ENCODE data around the gene IL32. TPM values are rescaled to one million over a fixed set of nuclear protein-coding genes. Genes with fewer than 3 reads are reported as not detected.

Gene IL32
- total and polyA plus RNA-seq, 2 donors (not counting 1 experiment from before 2014, with no cell fraction given), result 2.0 to 2.3 TPM

- Histone ChIP-seq H3K9ac (ENCODE audit: low read length) (peak overlapping the region; percentile 34), H3K36me3 (replicated peaks in 1 of 2; ENCODE audit: control extremely low read depth in 1 of 2, control insufficient read depth in 1 of 2, extremely low read depth in 1 of 2, insufficient read depth in 2 of 2, low read length in 1 of 2) (no peaks in the 10 kb centered on the region), H3K27ac (ENCODE audit: low read length in 2 of 2) (no peak overlapping the region), H2AFZ (ENCODE audit: insufficient read depth, low read depth, low read length, poor library complexity, severe bottlenecking) (peak overlapping the region; percentile 81), H3K4me3 (ENCODE audit: control extremely low read depth in 1 of 5, extremely low read depth in 1 of 5, insufficient read depth in 1 of 5, low read depth in 2 of 5, low read length in 4 of 5) (peak overlapping the region in 3 of 5 experiments; percentile 32 to 56 (median 47)), H3K79me2 (ENCODE audit: control insufficient read depth, insufficient read depth, low read length) (no peaks in the 10 kb centered on the region), H3K4me2 (replicated peaks; ENCODE audit: low read depth, low read length, poor library complexity, severe bottlenecking) (peak overlapping the region; percentile 63), H3K9me3 (ENCODE audit: control extremely low read depth in 1 of 3, control insufficient read depth in 2 of 3, insufficient read depth in 1 of 3, low read length in 2 of 3) (peaks cover 0 to 4% (median 0%) of the 10 kb centered on the region in 3 donors), H3K4me1 (ENCODE audit: control insufficient read depth in 2 of 2, insufficient read depth in 2 of 2, low read length in 2 of 2) (peaks cover 18 to 34% of the 10 kb centered on the region in 2 donors), H4K20me1 (ENCODE audit: control insufficient read depth, insufficient read depth, low read length, poor library complexity, severe bottlenecking) (no peaks in the 10 kb centered on the region), H3K27me3 (replicated peaks in 1 of 4; ENCODE audit: control extremely low read depth in 1 of 4, control insufficient read depth in 3 of 4, insufficient read depth in 4 of 4, low read length in 3 of 4) (no peaks in the 10 kb centered on the region)
- ATAC-seq (ENCODE audit: low read depth) (no peak), DNase-seq (peak; percentile 72)
- peaks cover 29% of the 10 kb centered on the region for H3K4me1 Mint-ChIP-seq
- TF ChIP-seq, protein P1, sequence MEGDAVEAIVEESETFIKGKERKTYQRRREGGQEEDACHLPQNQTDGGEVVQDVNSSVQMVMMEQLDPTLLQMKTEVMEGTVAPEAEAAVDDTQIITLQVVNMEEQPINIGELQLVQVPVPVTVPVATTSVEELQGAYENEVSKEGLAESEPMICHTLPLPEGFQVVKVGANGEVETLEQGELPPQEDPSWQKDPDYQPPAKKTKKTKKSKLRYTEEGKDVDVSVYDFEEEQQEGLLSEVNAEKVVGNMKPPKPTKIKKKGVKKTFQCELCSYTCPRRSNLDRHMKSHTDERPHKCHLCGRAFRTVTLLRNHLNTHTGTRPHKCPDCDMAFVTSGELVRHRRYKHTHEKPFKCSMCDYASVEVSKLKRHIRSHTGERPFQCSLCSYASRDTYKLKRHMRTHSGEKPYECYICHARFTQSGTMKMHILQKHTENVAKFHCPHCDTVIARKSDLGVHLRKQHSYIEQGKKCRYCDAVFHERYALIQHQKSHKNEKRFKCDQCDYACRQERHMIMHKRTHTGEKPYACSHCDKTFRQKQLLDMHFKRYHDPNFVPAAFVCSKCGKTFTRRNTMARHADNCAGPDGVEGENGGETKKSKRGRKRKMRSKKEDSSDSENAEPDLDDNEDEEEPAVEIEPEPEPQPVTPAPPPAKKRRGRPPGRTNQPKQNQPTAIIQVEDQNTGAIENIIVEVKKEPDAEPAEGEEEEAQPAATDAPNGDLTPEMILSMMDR (IDR thresholded peaks at IDR 0.05), result peak; percentile 78
- no peak for TF ChIP-seq EZH2 (IDR thresholded peaks at IDR 0.05; ENCODE audit: borderline replicate concordance, insufficient read depth, low read depth, low read length, poor library complexity, severe bottlenecking)
- 63% methylated on average over 18 of the region's 29 CpGs for WGBS (ENCODE audit: insufficient coverage)
- H3K27ac Mint-ChIP-seq, result peak overlapping the region; percentile 71
- CTCF ChIA-PET, result interaction anchor here (0.7 to 12.2 kb wide), 5 partner anchors 22 to 71 kb away, joined by 3 to 238 read pairs (median 6); partner anchors contain the start of gene ZNF213
- intact Hi-C loops (cut with micrococcal nuclease), result loop anchor here (2.0 kb wide), 2 partner anchors 42 to 58 kb away; no protein-coding TSS in a partner anchor
- H3K9me3 Mint-ChIP-seq (ENCODE audit: insufficient read depth), result no peaks in the 10 kb centered on the region
- POLR2A ChIA-PET, result interaction anchor here (0.6 kb wide), 1 partner anchor 58 kb away, joined by 3 read pairs; no protein-coding TSS in a partner anchor
- peak overlapping the region; percentile 89 for H3K4me3 Mint-ChIP-seq
- H3K27me3 Mint-ChIP-seq, result no peaks in the 10 kb centered on the region
Measured at GRCh38 chr16:3101018-3101840, 35.8 kb downstream of the IL32 start.
